Osteoblast (primary cell): ENCODE results near the gene OGDHL. TPM values are rescaled to one million over a fixed set of nuclear protein-coding genes. Genes with fewer than 3 reads are reported as not detected.

Source experiments
- DNase-seq: peaks from one replicate; pipeline ENCODE4 v3.0.0; 2011; ENCODE audit warnings: low spot score, mixed read lengths; ENCODE audit not compliant: insufficient read length; ENCODE audit errors: missing footprints
- H2AFZ ChIP-seq: 2 replicates; pipeline ENCODE4 v1.6.0; 2011; ENCODE audit warnings: mild to moderate bottlenecking, low read length
- H3K27ac ChIP-seq: 2 replicates; pipeline ENCODE4 v1.5.1; 2011; ENCODE audit warnings: mild to moderate bottlenecking, low read depth, low read length, moderate library complexity
- H3K27me3 ChIP-seq: 2 replicates; pipeline ENCODE4 v1.6.0; 2012; ENCODE audit warnings: mild to moderate bottlenecking, control low read depth, inconsistent platforms, low read length, moderate library complexity; ENCODE audit not compliant: insufficient read depth
- H3K36me3 ChIP-seq: 2 replicates; pipeline ENCODE4 v1.5.1; 2011; ENCODE audit warnings: mild to moderate bottlenecking, low read length, control low read depth, moderate library complexity; ENCODE audit not compliant: insufficient read depth
- H3K4me1 ChIP-seq: 2 replicates; pipeline ENCODE4 v1.5.1; 2011; ENCODE audit warnings: mild to moderate bottlenecking, low read length, control low read depth, moderate library complexity; ENCODE audit not compliant: insufficient read depth
- H3K4me2 ChIP-seq: 2 replicates; pipeline ENCODE4 v1.6.0; 2011; ENCODE audit warnings: mild to moderate bottlenecking, low read length; ENCODE audit not compliant: insufficient read depth
- H3K4me3 ChIP-seq: fragments of 200-600 bp; sonication (generic); 3 replicates; pipeline ENCODE4 v1.5.1; 2012; ENCODE audit warnings: mild to moderate bottlenecking, low read length, inconsistent platforms; ENCODE audit not compliant: insufficient read depth
- H3K79me2 ChIP-seq: 2 replicates; pipeline ENCODE4 v1.6.0; 2012; ENCODE audit warnings: mild to moderate bottlenecking, low read length, control low read depth, inconsistent platforms; ENCODE audit not compliant: insufficient read depth
- H3K9me3 ChIP-seq: 2 replicates; pipeline ENCODE4 v1.5.1; 2011; ENCODE audit warnings: low read depth, low read length, control low read depth
- H4K20me1 ChIP-seq: 2 replicates; pipeline ENCODE4 v1.6.0; 2012; ENCODE audit warnings: mild to moderate bottlenecking, low read length, control low read depth; ENCODE audit not compliant: insufficient read depth
- total RNA-seq: library from RNA; depleted of rRNA; stranded (reverse); fragments of >200 nt; gene quantifications from 2 replicates; pipeline ENCODE4 v1.2.3, GENCODE V29; 2012
- TF ChIP-seq, protein P1 (sequence below): IDR thresholded peaks from 2 replicates; pipeline ENCODE4 v1.5.1; 2011; ENCODE audit warnings: mild to moderate bottlenecking, low read depth, low read length, moderate library complexity; ENCODE audit errors: extremely low read depth

Gene OGDHL
- total RNA-seq, 1 donor: 0.36 TPM

GRCh38 chr10:49711481-49711880 is 50.6 kb downstream of the OGDHL start:
- no peak for DNase-seq
- TF ChIP-seq, protein P1, sequence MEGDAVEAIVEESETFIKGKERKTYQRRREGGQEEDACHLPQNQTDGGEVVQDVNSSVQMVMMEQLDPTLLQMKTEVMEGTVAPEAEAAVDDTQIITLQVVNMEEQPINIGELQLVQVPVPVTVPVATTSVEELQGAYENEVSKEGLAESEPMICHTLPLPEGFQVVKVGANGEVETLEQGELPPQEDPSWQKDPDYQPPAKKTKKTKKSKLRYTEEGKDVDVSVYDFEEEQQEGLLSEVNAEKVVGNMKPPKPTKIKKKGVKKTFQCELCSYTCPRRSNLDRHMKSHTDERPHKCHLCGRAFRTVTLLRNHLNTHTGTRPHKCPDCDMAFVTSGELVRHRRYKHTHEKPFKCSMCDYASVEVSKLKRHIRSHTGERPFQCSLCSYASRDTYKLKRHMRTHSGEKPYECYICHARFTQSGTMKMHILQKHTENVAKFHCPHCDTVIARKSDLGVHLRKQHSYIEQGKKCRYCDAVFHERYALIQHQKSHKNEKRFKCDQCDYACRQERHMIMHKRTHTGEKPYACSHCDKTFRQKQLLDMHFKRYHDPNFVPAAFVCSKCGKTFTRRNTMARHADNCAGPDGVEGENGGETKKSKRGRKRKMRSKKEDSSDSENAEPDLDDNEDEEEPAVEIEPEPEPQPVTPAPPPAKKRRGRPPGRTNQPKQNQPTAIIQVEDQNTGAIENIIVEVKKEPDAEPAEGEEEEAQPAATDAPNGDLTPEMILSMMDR: no peak
- no peaks in the 10 kb centered on the region for H3K9me3 ChIP-seq

GRCh38 chr10:49710966-49711365 is 51.2 kb downstream of the OGDHL start:
- no peaks in the 10 kb centered on the region for H3K36me3 ChIP-seq
- no peaks in the 10 kb centered on the region for H3K79me2 ChIP-seq
- peaks cover 12% of the 10 kb centered on the region for H3K27me3 ChIP-seq
- H3K4me2 ChIP-seq: no peak overlapping the region
- H3K27ac ChIP-seq: no peak overlapping the region
- H3K4me3 ChIP-seq: no peak overlapping the region
- no peaks in the 10 kb centered on the region for H4K20me1 ChIP-seq
- TF ChIP-seq, protein P1: no peak
- no peaks in the 10 kb centered on the region for H3K4me1 ChIP-seq
- DNase-seq: no peak
- H2AFZ ChIP-seq: no peak overlapping the region
- H3K9me3 ChIP-seq: no peaks in the 10 kb centered on the region

More at GRCh38 chr10:49711481-49711880, 50.6 kb downstream of the OGDHL start:
- Histone ChIP-seq H3K79me2 (no peaks in the 10 kb centered on the region), H2AFZ (no peak overlapping the region), H3K4me3 (no peak overlapping the region), H3K36me3 (no peaks in the 10 kb centered on the region), H3K27ac (no peak overlapping the region), H3K4me2 (no peak overlapping the region), H4K20me1 (no peaks in the 10 kb centered on the region), H3K27me3 (peaks cover 12% of the 10 kb centered on the region), H3K4me1 (no peaks in the 10 kb centered on the region)

- TF ChIP-seq, protein P1: no peak
- Histone ChIP-seq H3K79me2 (no peaks in the 10 kb centered on the region), H3K9me3 (no peaks in the 10 kb centered on the region), H3K4me2 (no peak overlapping the region), H3K27ac (no peak overlapping the region), H2AFZ (no peak overlapping the region), H3K36me3 (no peaks in the 10 kb centered on the region), H3K4me1 (no peaks in the 10 kb centered on the region), H3K27me3 (peaks cover 12% of the 10 kb centered on the region), H3K4me3 (no peak overlapping the region), H4K20me1 (no peaks in the 10 kb centered on the region)
- no peak for DNase-seq
Measured at GRCh38 chr10:49709934-49710333, 52.2 kb downstream of the OGDHL start.

DNA sequence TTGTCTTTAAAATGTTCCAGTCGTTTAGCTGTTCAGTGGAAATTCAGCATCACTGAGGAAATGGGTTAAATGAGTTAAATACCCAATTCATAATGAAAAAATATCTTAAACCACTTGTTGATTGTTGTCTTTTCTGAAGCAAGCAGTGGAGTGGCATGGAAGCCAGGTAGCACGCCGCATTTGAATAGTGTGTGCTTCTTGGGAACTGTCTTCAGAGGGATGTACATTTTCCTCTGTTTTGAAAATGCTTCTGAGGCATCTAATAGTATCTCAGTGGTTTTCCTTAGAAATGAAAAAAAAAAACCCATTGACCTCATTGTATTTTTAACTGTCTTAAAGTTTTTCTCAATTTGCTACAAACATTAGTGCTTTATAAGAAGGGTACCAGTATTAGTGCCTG is 54.5 kb downstream of the OGDHL start:
- no peak for DNase-seq
- Histone ChIP-seq H3K36me3 (no peaks in the 10 kb centered on the region), H3K27me3 (peaks cover 12% of the 10 kb centered on the region), H3K79me2 (no peaks in the 10 kb centered on the region), H3K4me3 (no peak overlapping the region), H2AFZ (no peak overlapping the region), H3K4me1 (no peaks in the 10 kb centered on the region), H4K20me1 (no peaks in the 10 kb centered on the region), H3K27ac (no peak overlapping the region), H3K4me2 (no peak overlapping the region), H3K9me3 (no peaks in the 10 kb centered on the region)
- TF ChIP-seq, protein P1: no peak
